HAP-1 (cell line): ENCODE results near the gene TTC24.
"Not testable (repeated sequence)": the region's sequence is repeated elsewhere in the genome, so short reads cannot be mapped to it uniquely, and the experiment has no call there.

ENCODE experiments used
- DNase-seq, 2 experiments: peaks; one replicate each; pipeline ENCODE4 v3.0.0-alpha.2; 2016 to 2020; ENCODE audit warnings: low spot score in 2 of 2
- H3K27me3 ChIP-seq: fragments of 250-450 bp; sonication (Bioruptor Pico); 2 replicates; pipeline ENCODE4 v1.5.1; 2020; ENCODE audit warnings: low read depth, mild to moderate bottlenecking, moderate library complexity
- H3K36me3 ChIP-seq: fragments of 250-450 bp; sonication (Bioruptor Pico); replicated peaks from 2 replicates; pipeline ENCODE4 v1.5.1; 2020; ENCODE audit warnings: mild to moderate bottlenecking
- H3K4me1 ChIP-seq: fragments of 250-450 bp; sonication (Bioruptor Pico); 2 replicates; pipeline ENCODE4 v1.5.1; 2020; ENCODE audit warnings: mild to moderate bottlenecking
- H3K4me3 ChIP-seq: fragments of 250-450 bp; sonication (Bioruptor Pico); 2 replicates; pipeline ENCODE4 v1.5.1; 2020; ENCODE audit warnings: mild to moderate bottlenecking, moderate library complexity
- H3K9me3 ChIP-seq: fragments of 250-450 bp; sonication (Bioruptor Pico); 2 replicates; pipeline ENCODE4 v1.5.1; 2020; ENCODE audit warnings: mild to moderate bottlenecking, moderate library complexity
- in situ Hi-C: fragments of 300-500 bp; cut with MboI; formaldehyde crosslinking; loops from 3 replicates; pipeline ENCODE4 v1.14.3; 2020; ENCODE audit warnings: low sequenced_read_pairs, inconsistent platforms, mixed read lengths

The TTC24 gene

GRCh38 chr1:156598125-156598524 lies 18.6 kb downstream of the TTC24 start:
- H3K27me3 ChIP-seq = no peaks in the 10 kb centered on the region
- in situ Hi-C loops = no loop called here
- H3K9me3 ChIP-seq = no peaks in the 10 kb centered on the region
- H3K36me3 ChIP-seq = peaks cover 64% of the 10 kb centered on the region
- peaks cover 14% of the 10 kb centered on the region for H3K4me1 ChIP-seq
- H3K4me3 ChIP-seq = no peak overlapping the region
- DNase-seq = no peak

DNA sequence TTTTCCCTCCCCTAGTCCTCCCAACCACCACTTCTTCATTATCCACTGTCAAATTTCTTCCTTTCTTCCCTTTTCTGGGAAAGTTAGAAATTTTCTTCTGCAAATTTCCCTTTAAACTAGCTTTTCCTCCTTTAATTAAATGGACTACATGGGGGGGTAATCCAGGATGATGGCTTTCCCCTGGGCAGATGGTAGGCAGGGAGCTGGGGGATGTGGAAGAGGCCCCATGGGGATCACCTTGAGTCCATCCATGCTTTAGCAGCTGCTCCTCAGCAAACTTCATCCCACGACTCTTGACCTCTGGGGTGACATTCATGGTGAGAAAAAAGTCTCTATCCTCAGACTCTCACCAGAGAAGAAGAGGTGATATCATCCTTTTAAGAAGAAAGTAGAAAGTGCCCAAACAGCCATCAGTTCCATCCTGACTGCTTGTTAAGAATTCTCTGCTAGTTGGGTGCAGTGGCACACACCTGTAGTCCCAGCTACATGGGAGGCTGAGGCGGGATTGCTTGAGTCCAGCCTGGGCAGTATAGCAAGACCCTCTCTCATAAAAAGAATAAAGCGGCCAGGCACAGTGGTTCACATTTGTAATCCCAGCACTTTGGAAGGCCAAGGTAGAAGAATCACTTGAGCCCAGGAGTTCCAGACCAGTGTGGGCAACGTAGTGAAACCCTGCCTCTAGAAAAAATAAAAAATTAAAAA lies 19.4 kb downstream of the TTC24 start:
- in situ Hi-C loops = no loop called here
- Histone ChIP-seq H3K9me3 (no peaks in the 10 kb centered on the region), H3K4me1 (peaks cover 14% of the 10 kb centered on the region), H3K4me3 (no peak overlapping the region), H3K36me3 (peaks cover 56% of the 10 kb centered on the region), H3K27me3 (no peaks in the 10 kb centered on the region)
- no peak for DNase-seq

DNA sequence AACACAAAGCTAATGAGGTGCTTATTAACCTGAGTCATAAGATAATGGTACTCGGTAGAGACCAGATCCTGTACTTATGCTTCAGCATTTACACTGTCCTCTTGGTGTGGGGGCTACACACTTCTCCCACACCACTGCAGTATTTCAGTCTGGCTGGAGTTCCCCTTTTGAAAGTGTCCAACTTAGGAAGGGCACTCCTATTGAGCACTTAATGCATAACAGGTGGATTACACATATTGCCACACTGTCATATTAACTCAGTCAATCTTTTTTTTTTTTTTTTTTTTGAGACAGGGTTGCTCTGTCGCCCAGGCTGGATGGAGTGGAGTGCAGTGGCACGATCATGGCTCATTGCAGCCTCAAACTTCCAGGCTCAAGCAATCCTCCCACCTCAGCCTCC lies 20.3 kb downstream of the TTC24 start:
- peaks cover 14% of the 10 kb centered on the region for H3K4me1 ChIP-seq
- H3K27me3 ChIP-seq = no peaks in the 10 kb centered on the region
- H3K4me3 ChIP-seq = no peak overlapping the region
- no peak for DNase-seq
- peaks cover 47% of the 10 kb centered on the region for H3K36me3 ChIP-seq
- no peaks in the 10 kb centered on the region for H3K9me3 ChIP-seq
- in situ Hi-C loops = no loop called here

- in situ Hi-C loops = no loop called here
- peaks cover 38% of the 10 kb centered on the region for H3K36me3 ChIP-seq
- no peaks in the 10 kb centered on the region for H3K9me3 ChIP-seq
- DNase-seq = no peak
- H3K27me3 ChIP-seq = no peaks in the 10 kb centered on the region
- peaks cover 14% of the 10 kb centered on the region for H3K4me1 ChIP-seq
- H3K4me3 ChIP-seq = peak overlapping the region; percentile 71
Measured at GRCh38 chr1:156600733-156601121, 21.2 kb downstream of the TTC24 start.

GRCh38 chr1:156601122-156601830 lies 21.8 kb downstream of the TTC24 start, which contains the start of gene GPATCH4:
Gene GPATCH4, minus strand, starts transcription at chr1:156601479.
- Histone ChIP-seq H3K4me1 (peaks cover 14% of the 10 kb centered on the region), H3K27me3 (no peaks in the 10 kb centered on the region), H3K4me3 (peak within 1 kb of the TSS; percentile 71), H3K9me3 (no peaks in the 10 kb centered on the region), H3K36me3 (peaks cover 32% of the 10 kb centered on the region)
- in situ Hi-C loops = no loop called here
- DNase-seq = peak; percentile 84 to 90

GRCh38 chr1:156601892-156602291 lies 22.4 kb downstream of the TTC24 start:
- in situ Hi-C loops = no loop called here
- H3K4me3 ChIP-seq = peak overlapping the region; percentile 71
- no peaks in the 10 kb centered on the region for H3K27me3 ChIP-seq
- no peak for DNase-seq
- peaks cover 14% of the 10 kb centered on the region for H3K4me1 ChIP-seq
- H3K36me3 ChIP-seq = peaks cover 26% of the 10 kb centered on the region
- no peaks in the 10 kb centered on the region for H3K9me3 ChIP-seq

GRCh38 chr1:156602557-156602993 lies 23.1 kb downstream of the TTC24 start:
- peaks cover 14% of the 10 kb centered on the region for H3K4me1 ChIP-seq
- no peaks in the 10 kb centered on the region for H3K9me3 ChIP-seq
- no peak overlapping the region for H3K4me3 ChIP-seq
- DNase-seq = peak in 1 of 2 experiments; percentile 51
- in situ Hi-C loops = no loop called here
- H3K36me3 ChIP-seq = peaks cover 19% of the 10 kb centered on the region
- no peaks in the 10 kb centered on the region for H3K27me3 ChIP-seq

DNA sequence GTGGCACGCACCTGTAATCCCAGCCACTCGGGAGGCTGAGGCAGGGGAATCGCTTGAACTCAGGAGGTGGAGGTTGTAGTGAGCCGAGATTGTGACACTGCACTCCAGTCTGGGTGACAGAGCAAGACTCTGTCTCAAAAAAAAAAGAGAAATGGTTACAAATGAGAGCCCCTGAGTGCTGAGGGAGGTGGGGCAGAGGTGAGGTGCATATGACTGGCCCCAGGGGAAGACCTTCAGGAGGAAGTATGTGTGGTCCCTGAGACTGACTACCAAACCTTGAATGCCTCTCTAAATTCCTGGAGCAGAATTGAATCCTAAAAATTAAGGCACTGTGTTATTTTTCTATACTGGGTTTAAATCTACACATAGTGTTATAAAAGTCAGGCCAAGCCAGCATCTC lies 27.8 kb downstream of the TTC24 start:
- DNase-seq, H3K27me3 ChIP-seq, H3K9me3 ChIP-seq, H3K4me1 ChIP-seq, H3K36me3 ChIP-seq, H3K4me3 ChIP-seq, in situ Hi-C loops: not testable (repeated sequence)

GRCh38 chr1:156608036-156608674 lies 28.6 kb downstream of the TTC24 start:
- peak; percentile 73 to 78 for DNase-seq
- in situ Hi-C loops = no loop called here
- no peaks in the 10 kb centered on the region for H3K4me1 ChIP-seq

DNA sequence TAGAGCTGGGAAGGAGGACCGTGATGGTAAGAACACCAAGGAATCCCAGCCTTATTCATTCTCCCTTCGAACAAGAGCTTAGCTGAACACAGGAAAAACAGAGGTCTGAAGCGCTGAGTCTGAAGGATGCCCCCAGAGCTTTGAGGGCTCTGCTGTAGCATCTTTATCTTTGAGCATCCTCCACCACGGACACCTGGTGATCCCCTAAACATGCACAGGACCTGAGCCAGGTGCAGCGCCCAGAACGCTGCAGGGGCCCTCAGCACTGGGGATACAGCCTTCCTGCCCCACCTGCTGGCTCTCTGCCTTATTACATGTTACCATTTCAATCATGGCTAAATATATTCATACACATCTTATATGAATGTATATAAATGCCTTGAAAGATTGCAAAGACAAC lies 29.5 kb downstream of the TTC24 start:
- Histone ChIP-seq H3K9me3 (no peaks in the 10 kb centered on the region), H3K4me3 (no peak overlapping the region), H3K4me1 (no peaks in the 10 kb centered on the region), H3K27me3 (no peaks in the 10 kb centered on the region; the same call in 1 of the 2 replicates), H3K36me3 (no peaks in the 10 kb centered on the region)
- in situ Hi-C loops = no loop called here
- DNase-seq = peak in 1 of 2 experiments; percentile 65

More at GRCh38 chr1:156608036-156608674, 28.6 kb downstream of the TTC24 start:
- Histone ChIP-seq H3K27me3 (no peaks in the 10 kb centered on the region; the same call in 1 of the 2 replicates), H3K9me3 (no peaks in the 10 kb centered on the region), H3K4me3 (no peak overlapping the region), H3K36me3 (no peaks in the 10 kb centered on the region)

DNA sequence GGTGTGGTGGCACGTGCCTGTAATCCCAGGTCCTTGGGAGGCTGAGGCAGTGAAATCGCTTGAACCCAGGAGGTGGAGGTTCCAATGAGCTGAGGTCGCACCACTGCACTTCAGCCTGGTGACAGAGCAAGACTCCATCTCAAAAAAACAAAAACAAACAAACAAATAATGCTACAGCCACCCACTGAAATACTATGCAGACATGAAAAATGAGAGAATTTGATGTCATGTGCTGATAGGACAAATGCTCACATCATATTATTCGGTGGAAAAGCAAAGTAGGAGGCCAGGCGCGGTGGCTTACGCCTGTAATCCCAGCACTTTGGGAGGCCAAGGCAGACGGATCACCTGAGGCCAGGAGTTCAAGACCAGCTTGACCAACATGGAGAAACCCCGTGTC lies 30.5 kb downstream of the TTC24 start:
- H3K9me3 ChIP-seq, H3K4me1 ChIP-seq, H3K27me3 ChIP-seq, DNase-seq, in situ Hi-C loops, H3K4me3 ChIP-seq, H3K36me3 ChIP-seq: not testable (repeated sequence)

DNA sequence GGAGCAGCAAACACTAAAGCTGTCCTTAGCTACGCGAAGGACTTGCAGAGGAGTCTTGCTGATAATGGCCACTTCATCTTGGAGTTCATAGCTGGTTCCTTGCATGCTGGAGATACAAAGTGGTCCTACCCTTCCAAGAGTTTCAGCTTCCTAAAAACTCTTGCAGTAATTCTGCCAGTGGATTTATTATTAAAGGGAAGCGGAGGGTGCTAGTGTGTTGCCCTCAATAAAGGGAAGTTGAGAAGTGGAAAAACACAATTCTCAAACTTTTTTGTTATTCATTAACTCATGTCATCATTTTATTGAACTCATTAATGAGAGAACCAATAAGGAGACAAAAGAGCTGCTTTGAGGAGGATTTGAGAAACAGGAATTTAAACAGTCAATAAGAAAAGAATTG lies 33.1 kb downstream of the TTC24 start:
- DNase-seq = no peak
- Histone ChIP-seq H3K27me3 (peaks cover 2% of the 10 kb centered on the region; the same call in 1 of the 2 replicates), H3K36me3 (no peaks in the 10 kb centered on the region), H3K4me1 (peaks cover 9% of the 10 kb centered on the region), H3K9me3 (no peaks in the 10 kb centered on the region), H3K4me3 (no peak overlapping the region)
- in situ Hi-C loops = no loop called here

DNA sequence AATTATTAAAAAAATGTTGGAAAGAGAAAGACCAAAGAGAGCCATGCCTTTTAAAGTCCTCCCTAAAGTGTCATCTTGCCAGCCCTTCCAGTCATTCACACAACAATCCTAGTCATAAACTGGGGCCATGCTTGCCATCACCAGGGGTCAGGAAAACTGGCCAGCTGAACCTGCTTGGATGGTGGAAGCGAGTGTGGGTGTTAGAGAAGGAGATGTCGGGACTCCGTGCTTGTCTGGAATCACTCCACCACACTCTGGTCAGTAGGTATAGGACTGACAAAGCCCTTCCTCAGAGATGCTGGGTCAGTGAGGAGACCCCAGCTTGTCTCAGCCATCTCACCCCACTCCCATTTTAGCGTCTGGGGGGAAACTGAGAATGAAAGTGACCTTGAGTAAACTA lies 36.4 kb downstream of the TTC24 start:
- H3K9me3 ChIP-seq = no peaks in the 10 kb centered on the region
- no peak for DNase-seq
- peaks cover 20% of the 10 kb centered on the region for H3K27me3 ChIP-seq
- H3K36me3 ChIP-seq = no peaks in the 10 kb centered on the region
- peaks cover 9% of the 10 kb centered on the region for H3K4me1 ChIP-seq
- H3K4me3 ChIP-seq = no peak overlapping the region
- in situ Hi-C loops = no loop called here

DNA sequence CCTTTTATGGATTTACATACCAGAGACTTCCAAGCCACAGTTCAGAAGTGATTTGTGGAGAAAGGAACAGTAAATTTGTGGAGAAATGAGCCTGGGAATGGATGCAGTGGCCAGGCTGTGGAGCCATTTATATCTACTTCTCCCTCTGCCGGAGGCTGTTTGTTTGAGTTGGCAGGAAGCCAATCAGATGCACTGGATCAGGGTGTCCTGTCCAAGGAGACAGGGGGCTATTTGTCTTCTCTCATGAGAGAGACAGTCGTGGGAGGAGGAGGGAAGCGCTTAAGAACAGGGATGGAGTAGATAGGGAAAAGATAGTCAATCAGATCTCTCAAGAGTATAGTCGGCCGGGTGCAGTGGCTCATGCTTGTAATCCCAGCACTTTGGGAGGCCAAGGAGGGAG lies 36.9 kb downstream of the TTC24 start:
- in situ Hi-C loops = no loop called here
- no peaks in the 10 kb centered on the region for H3K36me3 ChIP-seq
- H3K4me3 ChIP-seq = no peak overlapping the region
- H3K27me3 ChIP-seq = peaks cover 20% of the 10 kb centered on the region
- peak; percentile 13 to 69 for DNase-seq
- H3K4me1 ChIP-seq = peaks cover 9% of the 10 kb centered on the region
- no peaks in the 10 kb centered on the region for H3K9me3 ChIP-seq
